Measurements from ENCODE around the gene SAMD11. TPM values are rescaled to one million over a fixed set of nuclear protein-coding genes. Genes with fewer than 3 reads are reported as not detected.

The SAMD11 gene
- total and polyA plus RNA-seq, 2 of the 13 experiments (the other 11 are each of a cell fraction or from before 2014, with no cell fraction given): 0.11 TPM; not detected in 1

- TF ChIP-seq, protein P1, sequence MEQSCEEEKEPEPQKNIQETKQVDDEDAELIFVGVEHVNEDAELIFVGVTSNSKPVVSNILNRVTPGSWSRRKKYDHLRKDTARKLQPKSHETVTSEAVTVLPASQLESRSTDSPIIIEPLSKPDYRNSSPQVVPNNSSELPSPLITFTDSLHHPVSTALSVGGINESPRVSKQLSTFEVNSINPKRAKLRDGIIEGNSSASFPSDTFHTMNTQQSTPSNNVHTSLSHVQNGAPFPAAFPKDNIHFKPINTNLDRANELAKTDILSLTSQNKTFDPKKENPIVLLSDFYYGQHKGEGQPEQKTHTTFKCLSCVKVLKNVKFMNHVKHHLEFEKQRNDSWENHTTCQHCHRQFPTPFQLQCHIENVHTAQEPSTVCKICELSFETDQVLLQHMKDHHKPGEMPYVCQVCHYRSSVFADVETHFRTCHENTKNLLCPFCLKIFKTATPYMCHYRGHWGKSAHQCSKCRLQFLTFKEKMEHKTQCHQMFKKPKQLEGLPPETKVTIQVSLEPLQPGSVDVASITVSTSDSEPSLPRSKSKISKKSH (CRISPR knock-in tag; IDR thresholded peaks at IDR 0.05; ENCODE audit: borderline replicate concordance): no peak; the same call in 1 of the 2 replicates
- TF ChIP-seq HMGA1 (CRISPR knock-in tag; conservative IDR thresholded peaks at IDR 0.05) (no peak), ATF1 (CRISPR knock-in tag; IDR thresholded peaks at IDR 0.05) (no peak), MED8 (CRISPR knock-in tag; IDR thresholded peaks at IDR 0.05; ENCODE audit: insufficient replicate concordance) (no peak), BORCS8-MEF2B (CRISPR knock-in tag; IDR thresholded peaks at IDR 0.05) (no peak), ZNF776 (CRISPR knock-in tag; IDR thresholded peaks at IDR 0.05) (no peak), EZH2 (conservative IDR thresholded peaks at IDR 0.05; ENCODE audit: low read depth, low read length) (no peak), ZNF777 (CRISPR knock-in tag; IDR thresholded peaks at IDR 0.05) (peak; percentile 41; the same call in 1 of the 2 replicates), RAD51 (IDR thresholded peaks at IDR 0.05; ENCODE audit: borderline replicate concordance) (no peak), SNRNP70 (IDR thresholded peaks at IDR 0.05; ENCODE audit: low read depth, low read length) (no peak), SMYD3 (CRISPR knock-in tag; IDR thresholded peaks at IDR 0.05) (no peak), ZNF703 (CRISPR knock-in tag; IDR thresholded peaks at IDR 0.05; ENCODE audit: borderline replicate concordance) (no peak), ZNF503 (CRISPR knock-in tag; IDR thresholded peaks at IDR 0.05) (no peak), BCLAF1 (IDR thresholded peaks at IDR 0.05) (no peak), KLF6 (CRISPR knock-in tag; IDR thresholded peaks at IDR 0.05) (no peak), ARID5B (CRISPR knock-in tag; IDR thresholded peaks at IDR 0.05) (peak; percentile 7; the same call in 1 of the 2 replicates)
- TF ChIP-seq, protein P2, sequence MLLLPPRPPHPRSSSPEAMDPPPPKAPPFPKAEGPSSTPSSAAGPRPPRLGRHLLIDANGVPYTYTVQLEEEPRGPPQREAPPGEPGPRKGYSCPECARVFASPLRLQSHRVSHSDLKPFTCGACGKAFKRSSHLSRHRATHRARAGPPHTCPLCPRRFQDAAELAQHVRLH (CRISPR knock-in tag; IDR thresholded peaks at IDR 0.05; ENCODE audit: borderline replicate concordance, low read depth): no peak; the same call in 1 of the 2 replicates
- TF ChIP-seq, protein P3, sequence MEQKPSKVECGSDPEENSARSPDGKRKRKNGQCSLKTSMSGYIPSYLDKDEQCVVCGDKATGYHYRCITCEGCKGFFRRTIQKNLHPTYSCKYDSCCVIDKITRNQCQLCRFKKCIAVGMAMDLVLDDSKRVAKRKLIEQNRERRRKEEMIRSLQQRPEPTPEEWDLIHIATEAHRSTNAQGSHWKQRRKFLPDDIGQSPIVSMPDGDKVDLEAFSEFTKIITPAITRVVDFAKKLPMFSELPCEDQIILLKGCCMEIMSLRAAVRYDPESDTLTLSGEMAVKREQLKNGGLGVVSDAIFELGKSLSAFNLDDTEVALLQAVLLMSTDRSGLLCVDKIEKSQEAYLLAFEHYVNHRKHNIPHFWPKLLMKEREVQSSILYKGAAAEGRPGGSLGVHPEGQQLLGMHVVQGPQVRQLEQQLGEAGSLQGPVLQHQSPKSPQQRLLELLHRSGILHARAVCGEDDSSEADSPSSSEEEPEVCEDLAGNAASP (CRISPR knock-in tag; IDR thresholded peaks at IDR 0.05; ENCODE audit: borderline replicate concordance): no peak
Measured at GRCh38 chr1:966704-967300, 43.1 kb downstream of the SAMD11 start (continued).

Measured in HepG2 (cell line).